ENCODE data around the gene VNN1.

DNA sequence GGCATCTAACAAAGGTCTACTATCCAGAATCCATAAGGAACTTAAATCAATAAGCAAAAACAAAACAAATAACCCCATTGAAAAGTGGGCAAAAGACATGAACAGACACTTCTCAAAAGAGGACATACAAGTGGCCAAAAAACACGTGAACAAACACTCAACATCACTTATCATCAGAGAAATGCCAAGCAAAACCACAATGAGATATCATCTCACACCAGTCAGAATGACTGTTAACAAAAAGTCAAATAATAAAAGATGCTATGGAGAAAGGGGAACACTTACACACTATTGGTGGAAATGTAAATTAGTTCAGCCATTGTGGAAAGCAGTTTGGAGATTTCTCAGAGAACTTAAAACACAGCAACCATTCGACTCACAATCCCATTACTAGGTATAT, 19.4 kb upstream of the VNN1 start:
- TF ChIP-seq, protein P1, sequence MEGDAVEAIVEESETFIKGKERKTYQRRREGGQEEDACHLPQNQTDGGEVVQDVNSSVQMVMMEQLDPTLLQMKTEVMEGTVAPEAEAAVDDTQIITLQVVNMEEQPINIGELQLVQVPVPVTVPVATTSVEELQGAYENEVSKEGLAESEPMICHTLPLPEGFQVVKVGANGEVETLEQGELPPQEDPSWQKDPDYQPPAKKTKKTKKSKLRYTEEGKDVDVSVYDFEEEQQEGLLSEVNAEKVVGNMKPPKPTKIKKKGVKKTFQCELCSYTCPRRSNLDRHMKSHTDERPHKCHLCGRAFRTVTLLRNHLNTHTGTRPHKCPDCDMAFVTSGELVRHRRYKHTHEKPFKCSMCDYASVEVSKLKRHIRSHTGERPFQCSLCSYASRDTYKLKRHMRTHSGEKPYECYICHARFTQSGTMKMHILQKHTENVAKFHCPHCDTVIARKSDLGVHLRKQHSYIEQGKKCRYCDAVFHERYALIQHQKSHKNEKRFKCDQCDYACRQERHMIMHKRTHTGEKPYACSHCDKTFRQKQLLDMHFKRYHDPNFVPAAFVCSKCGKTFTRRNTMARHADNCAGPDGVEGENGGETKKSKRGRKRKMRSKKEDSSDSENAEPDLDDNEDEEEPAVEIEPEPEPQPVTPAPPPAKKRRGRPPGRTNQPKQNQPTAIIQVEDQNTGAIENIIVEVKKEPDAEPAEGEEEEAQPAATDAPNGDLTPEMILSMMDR (IDR thresholded peaks at IDR 0.05): no peak
- TF ChIP-seq POLR2A (IDR thresholded peaks at IDR 0.05): no peak

Measured in testis (tissue), 2 donors.